Measurements from ENCODE around the gene RUNX2. TPM values are rescaled to one million over a fixed set of nuclear protein-coding genes. Genes with fewer than 3 reads are reported as not detected.

The RUNX2 gene
- total RNA-seq, 1 experiment from 2014 or later: 9.3 TPM

- Mint-ChIP-seq H3K27ac (ENCODE audit: low read depth, unreplicated experiment) (no peak overlapping the region), H3K4me1 (ENCODE audit: insufficient read depth, unreplicated experiment) (peaks cover 11% of the 10 kb centered on the region), H3K27me3 (ENCODE audit: insufficient read depth, unreplicated experiment) (no peaks in the 10 kb centered on the region), H3K4me3 (ENCODE audit: unreplicated experiment) (no peak overlapping the region), H3K36me3 (ENCODE audit: insufficient read depth, unreplicated experiment) (no peaks in the 10 kb centered on the region), H3K9me3 (ENCODE audit: unreplicated experiment) (peaks cover 14% of the 10 kb centered on the region)
- TF ChIP-seq, protein P1, sequence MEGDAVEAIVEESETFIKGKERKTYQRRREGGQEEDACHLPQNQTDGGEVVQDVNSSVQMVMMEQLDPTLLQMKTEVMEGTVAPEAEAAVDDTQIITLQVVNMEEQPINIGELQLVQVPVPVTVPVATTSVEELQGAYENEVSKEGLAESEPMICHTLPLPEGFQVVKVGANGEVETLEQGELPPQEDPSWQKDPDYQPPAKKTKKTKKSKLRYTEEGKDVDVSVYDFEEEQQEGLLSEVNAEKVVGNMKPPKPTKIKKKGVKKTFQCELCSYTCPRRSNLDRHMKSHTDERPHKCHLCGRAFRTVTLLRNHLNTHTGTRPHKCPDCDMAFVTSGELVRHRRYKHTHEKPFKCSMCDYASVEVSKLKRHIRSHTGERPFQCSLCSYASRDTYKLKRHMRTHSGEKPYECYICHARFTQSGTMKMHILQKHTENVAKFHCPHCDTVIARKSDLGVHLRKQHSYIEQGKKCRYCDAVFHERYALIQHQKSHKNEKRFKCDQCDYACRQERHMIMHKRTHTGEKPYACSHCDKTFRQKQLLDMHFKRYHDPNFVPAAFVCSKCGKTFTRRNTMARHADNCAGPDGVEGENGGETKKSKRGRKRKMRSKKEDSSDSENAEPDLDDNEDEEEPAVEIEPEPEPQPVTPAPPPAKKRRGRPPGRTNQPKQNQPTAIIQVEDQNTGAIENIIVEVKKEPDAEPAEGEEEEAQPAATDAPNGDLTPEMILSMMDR (IDR thresholded peaks at IDR 0.05; ENCODE audit: unreplicated experiment): no peak
- ChIA-PET CTCF (interaction anchor here (1.1 kb wide), 1 partner anchor 9 kb away, joined by 5 read pairs; no protein-coding TSS in a partner anchor), POLR2A (interaction anchor here (0.7 kb wide), 1 partner anchor 43 kb away, joined by 4 read pairs; no protein-coding TSS in a partner anchor)
- intact Hi-C loops (cut with micrococcal nuclease): no loop called here
- BruUV-seq (replicated peaks): no TSS peak
- no peak for DNase-seq (ENCODE audit: unreplicated experiment)
Observed at GRCh38 chr6:45584127-45584526, 256.0 kb downstream of the RUNX2 start.

GRCh38 chr6:45586216-45587171, 258.4 kb downstream of the RUNX2 start:
- Mint-ChIP-seq H3K27ac (ENCODE audit: low read depth, unreplicated experiment) (no peak overlapping the region), H3K36me3 (ENCODE audit: insufficient read depth, unreplicated experiment) (no peaks in the 10 kb centered on the region), H3K9me3 (ENCODE audit: unreplicated experiment) (peaks cover 9% of the 10 kb centered on the region), H3K4me1 (ENCODE audit: insufficient read depth, unreplicated experiment) (peaks cover 33% of the 10 kb centered on the region), H3K4me3 (ENCODE audit: unreplicated experiment) (no peak overlapping the region), H3K27me3 (ENCODE audit: insufficient read depth, unreplicated experiment) (no peaks in the 10 kb centered on the region)
- intact Hi-C loops (cut with micrococcal nuclease): no loop called here
- POLR2A ChIA-PET: interaction anchor here (1.0 kb wide), 2 partner anchors 15 to 28 kb away, joined by 3 to 5 read pairs; no protein-coding TSS in a partner anchor
- BruUV-seq (replicated peaks): no TSS peak
- no peak for DNase-seq (ENCODE audit: unreplicated experiment)
- CTCF ChIA-PET: interaction anchor here (0.6 kb wide), 1 partner anchor 412 kb away, joined by 3 read pairs; no protein-coding TSS in a partner anchor
- TF ChIP-seq, protein P1 (IDR thresholded peaks at IDR 0.05; ENCODE audit: unreplicated experiment): no peak

DNA sequence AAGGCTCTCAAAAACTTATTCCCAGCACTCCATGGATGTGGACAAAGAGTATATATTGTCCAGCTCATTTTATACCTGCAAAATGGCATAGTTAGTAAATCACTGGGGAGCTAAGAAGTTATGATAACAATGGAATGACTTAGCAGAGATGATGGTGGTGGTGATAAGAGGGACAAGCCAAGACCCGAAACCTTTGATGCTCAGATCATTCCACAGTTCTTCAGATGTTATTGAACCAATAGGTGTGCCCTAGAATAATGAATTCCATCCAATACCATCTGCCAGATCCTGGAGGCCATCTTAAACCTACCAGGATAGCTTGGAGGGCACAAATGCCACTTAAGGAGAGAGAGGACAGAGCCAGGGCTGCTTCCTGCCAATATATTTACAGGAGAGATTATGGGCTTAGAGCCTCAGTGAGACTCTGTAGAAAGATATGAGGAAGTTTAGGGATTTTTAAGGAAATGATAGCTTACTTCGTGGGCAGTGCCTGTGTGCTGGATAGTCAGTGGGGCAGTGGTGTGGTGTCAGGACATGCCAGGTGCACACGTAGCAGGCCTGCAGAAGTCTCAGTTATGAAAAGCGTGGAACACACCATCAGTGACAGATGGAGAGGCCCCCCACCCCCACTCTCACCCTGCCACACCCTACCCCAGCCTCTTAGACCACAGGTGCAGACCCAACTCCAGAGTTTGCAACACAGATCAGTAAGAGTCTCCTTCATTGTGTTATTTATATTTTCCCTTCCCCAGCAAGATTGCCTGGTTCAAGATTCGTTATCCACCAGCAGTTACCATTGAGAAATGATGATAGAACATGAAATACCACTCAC, 259.3 kb downstream of the RUNX2 start:
- Mint-ChIP-seq H3K9me3 (ENCODE audit: unreplicated experiment) (no peaks in the 10 kb centered on the region), H3K4me3 (ENCODE audit: unreplicated experiment) (no peak overlapping the region), H3K4me1 (ENCODE audit: insufficient read depth, unreplicated experiment) (peaks cover 41% of the 10 kb centered on the region), H3K27ac (ENCODE audit: low read depth, unreplicated experiment) (no peak overlapping the region), H3K36me3 (ENCODE audit: insufficient read depth, unreplicated experiment) (no peaks in the 10 kb centered on the region), H3K27me3 (ENCODE audit: insufficient read depth, unreplicated experiment) (no peaks in the 10 kb centered on the region)
- ChIA-PET POLR2A (interaction anchor here (1.0 kb wide), 2 partner anchors 16 to 27 kb away, joined by 3 to 5 read pairs; no protein-coding TSS in a partner anchor), CTCF (interaction anchor here (0.6 kb wide), 1 partner anchor 412 kb away, joined by 3 read pairs; no protein-coding TSS in a partner anchor)
- TF ChIP-seq, protein P1 (IDR thresholded peaks at IDR 0.05; ENCODE audit: unreplicated experiment): no peak
- no peak for DNase-seq (ENCODE audit: unreplicated experiment)
- no TSS peak for BruUV-seq (replicated peaks)
- intact Hi-C loops (cut with micrococcal nuclease): no loop called here
